AG20443 (cell line): ENCODE data around the gene IRS2.

ENCODE experiments used
- DNase-seq: peaks from one replicate; pipeline ENCODE4 v3.0.0; 2012; ENCODE audit warnings: low spot score, mixed read lengths

IRS2 gene

GRCh38 chr13:109758937-109759480 is 27.4 kb downstream of the IRS2 start:
- DNase-seq = no peak

- no peak for DNase-seq
These were observed 29.6 kb downstream of the IRS2 start for GRCh38 chr13:109756778-109757177.

GRCh38 chr13:109755997-109756396 is 30.4 kb downstream of the IRS2 start:
- DNase-seq = no peak

- no peak for DNase-seq
These were observed 30.8 kb downstream of the IRS2 start for GRCh38 chr13:109755551-109755950.

- DNase-seq = no peak
These were observed 34.9 kb downstream of the IRS2 start for GRCh38 chr13:109751477-109751876.

GRCh38 chr13:109750221-109750775 is 36.1 kb downstream of the IRS2 start:
- DNase-seq = no peak

GRCh38 chr13:109749365-109749764 is 37.0 kb downstream of the IRS2 start:
- no peak for DNase-seq

GRCh38 chr13:109748677-109749076 is 37.7 kb downstream of the IRS2 start:
- no peak for DNase-seq

- DNase-seq = no peak
These were observed 38.9 kb downstream of the IRS2 start for GRCh38 chr13:109747524-109747923.

GRCh38 chr13:109746364-109746763 is 40.0 kb downstream of the IRS2 start:
- no peak for DNase-seq

GRCh38 chr13:109745702-109746101 is 40.7 kb downstream of the IRS2 start:
- no peak for DNase-seq

GRCh38 chr13:109745060-109745459 is 41.3 kb downstream of the IRS2 start:
- no peak for DNase-seq

- no peak for DNase-seq
These were observed 41.8 kb downstream of the IRS2 start for GRCh38 chr13:109744512-109745051.

- DNase-seq = peak; percentile 55
These were observed 42.5 kb downstream of the IRS2 start for GRCh38 chr13:109743706-109744453.

GRCh38 chr13:109741966-109742365 is 44.4 kb downstream of the IRS2 start:
- DNase-seq = no peak

GRCh38 chr13:109740721-109741120 is 45.7 kb downstream of the IRS2 start:
- no peak for DNase-seq

GRCh38 chr13:109740121-109740520 is 46.3 kb downstream of the IRS2 start:
- no peak for DNase-seq

- no peak for DNase-seq
These were observed 48.1 kb downstream of the IRS2 start for GRCh38 chr13:109738298-109738746.

GRCh38 chr13:109737606-109738005 is 48.8 kb downstream of the IRS2 start:
- peak; percentile 59 for DNase-seq

- DNase-seq = no peak
These were observed 49.3 kb downstream of the IRS2 start for GRCh38 chr13:109737046-109737573.

GRCh38 chr13:109735436-109735966 is 50.9 kb downstream of the IRS2 start:
- no peak for DNase-seq

GRCh38 chr13:109734002-109734785 is 52.2 kb downstream of the IRS2 start:
- DNase-seq = no peak
